ENCODE data around the gene NELL2. TPM values are rescaled to one million over a fixed set of nuclear protein-coding genes. Genes with fewer than 3 reads are reported as not detected.

The NELL2 gene
- total RNA-seq, 6 donors from 2014 or later, result 1.1 to 19.3 (median 4.2) TPM

GRCh38 chr12:44563486-44563885 lies 312.6 kb downstream of the NELL2 start:
- no peaks in the 10 kb centered on the region for H3K36me3 ChIP-seq
- TF ChIP-seq EP300 (IDR thresholded peaks at IDR 0.05), result no peak
- TF ChIP-seq POLR2AphosphoS5 (IDR thresholded peaks at IDR 0.05), result no peak
- TF ChIP-seq, protein P1, sequence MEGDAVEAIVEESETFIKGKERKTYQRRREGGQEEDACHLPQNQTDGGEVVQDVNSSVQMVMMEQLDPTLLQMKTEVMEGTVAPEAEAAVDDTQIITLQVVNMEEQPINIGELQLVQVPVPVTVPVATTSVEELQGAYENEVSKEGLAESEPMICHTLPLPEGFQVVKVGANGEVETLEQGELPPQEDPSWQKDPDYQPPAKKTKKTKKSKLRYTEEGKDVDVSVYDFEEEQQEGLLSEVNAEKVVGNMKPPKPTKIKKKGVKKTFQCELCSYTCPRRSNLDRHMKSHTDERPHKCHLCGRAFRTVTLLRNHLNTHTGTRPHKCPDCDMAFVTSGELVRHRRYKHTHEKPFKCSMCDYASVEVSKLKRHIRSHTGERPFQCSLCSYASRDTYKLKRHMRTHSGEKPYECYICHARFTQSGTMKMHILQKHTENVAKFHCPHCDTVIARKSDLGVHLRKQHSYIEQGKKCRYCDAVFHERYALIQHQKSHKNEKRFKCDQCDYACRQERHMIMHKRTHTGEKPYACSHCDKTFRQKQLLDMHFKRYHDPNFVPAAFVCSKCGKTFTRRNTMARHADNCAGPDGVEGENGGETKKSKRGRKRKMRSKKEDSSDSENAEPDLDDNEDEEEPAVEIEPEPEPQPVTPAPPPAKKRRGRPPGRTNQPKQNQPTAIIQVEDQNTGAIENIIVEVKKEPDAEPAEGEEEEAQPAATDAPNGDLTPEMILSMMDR (IDR thresholded peaks at IDR 0.05), result no peak
- no peak for TF ChIP-seq POLR2A (IDR thresholded peaks at IDR 0.05)
- WGBS, 2 donors, result 87 to 88% methylated on average over 4 of the region's 4 CpGs
- no peaks in the 10 kb centered on the region for H3K9me3 ChIP-seq
- ATAC-seq (ENCODE audit: low FRiP score in 2 of 2) (no peak), DNase-seq (no peak)
- no peaks in the 10 kb centered on the region for H3K4me1 ChIP-seq
- H3K4me3 ChIP-seq, result no peak overlapping the region
- H3K27ac ChIP-seq, result no peak overlapping the region
- no peaks in the 10 kb centered on the region for H3K27me3 ChIP-seq

- Histone ChIP-seq H3K27ac (no peak overlapping the region), H3K27me3 (no peaks in the 10 kb centered on the region), H3K4me3 (no peak overlapping the region), H3K4me1 (no peaks in the 10 kb centered on the region), H3K9me3 (no peaks in the 10 kb centered on the region), H3K36me3 (no peaks in the 10 kb centered on the region)
- ATAC-seq (ENCODE audit: low FRiP score in 2 of 2) (no peak), DNase-seq (peak in 1 of 2 donors; percentile 47)
- no peak for TF ChIP-seq EP300 (IDR thresholded peaks at IDR 0.05)
- 87 to 93% methylated on average over 8 to 14 of the region's 14 CpGs for WGBS, 2 donors
These were observed 317.6 kb downstream of the NELL2 start for GRCh38 chr12:44558340-44559100.

- ATAC-seq (ENCODE audit: low FRiP score in 2 of 2) (no peak), DNase-seq (no peak)
- TF ChIP-seq EP300 (IDR thresholded peaks at IDR 0.05) (no peak), POLR2AphosphoS5 (IDR thresholded peaks at IDR 0.05) (no peak), POLR2A (IDR thresholded peaks at IDR 0.05) (no peak)
- TF ChIP-seq, protein P1 (IDR thresholded peaks at IDR 0.05), result no peak
- no peaks in the 10 kb centered on the region for H3K27me3 ChIP-seq
- no peaks in the 10 kb centered on the region for H3K4me1 ChIP-seq
- no peaks in the 10 kb centered on the region for H3K9me3 ChIP-seq
- no peak overlapping the region for H3K27ac ChIP-seq
- H3K4me3 ChIP-seq, result no peak overlapping the region
- H3K36me3 ChIP-seq, result no peaks in the 10 kb centered on the region
These were observed 320.7 kb downstream of the NELL2 start for GRCh38 chr12:44555454-44555853.

GRCh38 chr12:44551631-44552030 lies 324.5 kb downstream of the NELL2 start:
- Histone ChIP-seq H3K4me1 (no peaks in the 10 kb centered on the region), H3K36me3 (no peaks in the 10 kb centered on the region), H3K27ac (no peak overlapping the region), H3K9me3 (no peaks in the 10 kb centered on the region), H3K4me3 (no peak overlapping the region), H3K27me3 (no peaks in the 10 kb centered on the region)
- WGBS, 2 donors, result 60 to 81% methylated on average over 2 of the region's 2 CpGs
- DNase-seq, result no peak
- no peak for ATAC-seq (ENCODE audit: low FRiP score in 2 of 2)
- TF ChIP-seq POLR2AphosphoS5 (IDR thresholded peaks at IDR 0.05), result no peak
- TF ChIP-seq, protein P1 (IDR thresholded peaks at IDR 0.05), result no peak
- no peak for TF ChIP-seq EP300 (IDR thresholded peaks at IDR 0.05)
- TF ChIP-seq POLR2A (IDR thresholded peaks at IDR 0.05), result no peak

- WGBS, 2 donors, result 91 to 92% methylated on average over 5 of the region's 5 CpGs
- TF ChIP-seq POLR2AphosphoS5 (IDR thresholded peaks at IDR 0.05) (no peak), EP300 (IDR thresholded peaks at IDR 0.05) (no peak), POLR2A (IDR thresholded peaks at IDR 0.05) (no peak)
- TF ChIP-seq, protein P1 (IDR thresholded peaks at IDR 0.05), result no peak
- ATAC-seq (ENCODE audit: low FRiP score in 2 of 2), result no peak
These were observed 325.7 kb downstream of the NELL2 start for GRCh38 chr12:44550377-44550776.

More at GRCh38 chr12:44550377-44550776, 325.7 kb downstream of the NELL2 start:
- H3K36me3 ChIP-seq, result no peaks in the 10 kb centered on the region
- H3K4me3 ChIP-seq, result no peak overlapping the region
- no peak for DNase-seq
- H3K4me1 ChIP-seq, result no peaks in the 10 kb centered on the region
- H3K27me3 ChIP-seq, result no peaks in the 10 kb centered on the region
- H3K9me3 ChIP-seq, result no peaks in the 10 kb centered on the region
- no peak overlapping the region for H3K27ac ChIP-seq

Measured in upper lobe of left lung (tissue), 6 donors.